Inferior parietal cortex (tissue), 1 donor: ENCODE data around the gene ANXA7.

Experiments used
- DNase-seq: peaks from one replicate; pipeline ENCODE4 v3.0.0-alpha.2; 2016; ENCODE audit errors: extremely low spot score

ANXA7 gene

DNA sequence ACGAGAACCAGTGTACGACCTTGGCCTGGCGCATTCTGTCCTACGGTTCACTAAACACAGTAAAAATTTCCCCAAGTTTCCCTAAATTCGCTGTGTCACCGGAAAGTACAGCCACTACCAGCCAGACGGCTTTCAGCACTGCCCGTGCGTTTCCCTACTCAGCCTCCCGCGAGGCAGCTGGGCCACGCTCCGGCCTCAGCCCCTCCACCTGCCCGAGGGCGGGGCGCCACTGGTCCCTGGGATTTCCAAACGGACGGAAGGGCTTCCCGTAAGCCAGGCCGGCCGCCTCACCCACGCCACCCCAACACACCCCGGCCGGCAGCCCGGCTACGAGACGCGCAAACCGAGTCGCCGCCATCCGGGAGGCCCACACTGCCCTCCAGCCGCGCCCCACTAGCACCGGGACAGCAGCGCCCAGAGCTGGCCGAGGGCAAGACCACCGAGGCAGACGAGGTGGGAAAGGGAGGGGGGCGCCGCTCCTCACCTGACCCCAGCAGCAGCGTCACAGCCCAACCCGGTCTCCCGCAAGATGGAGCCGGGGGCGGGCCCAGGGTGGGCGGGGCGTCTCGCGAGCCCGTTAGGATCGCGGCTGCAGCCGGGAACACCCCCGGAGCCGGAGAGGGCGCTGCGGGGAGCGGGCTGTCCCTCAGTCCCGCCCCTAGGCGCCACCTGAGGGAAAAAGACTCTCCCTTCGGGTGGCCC, at the start of gene ANXA7:
ANXA7 (minus strand) TSS at position 531 of the 702 bp plus-strand sequence. CDS start 13,202 bp downstream, outside the sequence.
- peak; percentile 87 for DNase-seq

DNA sequence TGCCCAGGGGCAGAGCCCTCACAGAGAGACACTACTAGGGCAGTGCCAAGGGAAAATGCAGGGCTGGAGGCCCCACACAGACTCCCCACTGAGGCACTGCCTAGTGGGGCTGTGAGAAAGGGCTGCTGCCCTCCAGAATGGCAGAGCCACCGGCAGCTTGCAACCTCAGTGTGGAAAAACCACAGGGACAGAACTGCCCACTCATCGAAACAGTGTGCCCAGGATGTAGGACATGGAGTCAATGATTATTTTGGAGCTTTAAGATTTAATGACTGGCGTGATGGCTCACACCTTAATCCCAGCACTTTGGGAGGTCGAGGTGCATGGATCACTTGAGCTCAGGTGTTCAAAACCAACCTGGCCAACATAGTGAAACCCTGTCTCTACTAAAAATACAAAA, 47.0 kb upstream of the ANXA7 start:
- DNase-seq = no peak

DNA sequence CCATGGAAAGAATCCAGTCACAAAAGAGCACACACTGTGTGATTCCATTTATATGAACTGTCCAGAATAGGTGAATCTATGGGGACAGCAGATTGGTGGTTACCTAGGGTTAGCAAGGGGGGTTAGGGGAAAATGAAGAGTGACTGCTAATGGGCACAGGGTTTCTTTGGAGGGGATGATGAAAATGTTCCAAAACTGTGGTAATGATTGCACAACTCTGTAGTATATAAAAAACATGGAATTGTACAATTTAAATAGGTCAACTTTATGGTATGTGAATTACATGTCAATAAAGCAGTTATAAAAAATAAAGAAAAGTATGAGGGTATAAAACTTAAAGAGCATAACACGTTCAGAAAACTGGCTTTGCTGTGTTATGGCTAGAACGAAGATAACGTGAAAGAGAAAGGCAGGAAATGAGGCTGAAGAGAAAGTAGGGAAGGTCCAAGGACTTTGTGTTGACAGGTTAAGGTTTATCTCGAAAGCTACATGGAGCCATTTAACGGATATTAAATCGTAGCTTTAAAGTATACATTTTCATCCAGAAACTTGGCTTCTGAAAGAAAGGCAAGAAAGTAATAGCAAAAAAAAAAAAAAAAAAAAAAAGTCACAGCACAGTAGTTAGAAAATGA, 45.9 kb upstream of the ANXA7 start:
- DNase-seq = no peak

DNA sequence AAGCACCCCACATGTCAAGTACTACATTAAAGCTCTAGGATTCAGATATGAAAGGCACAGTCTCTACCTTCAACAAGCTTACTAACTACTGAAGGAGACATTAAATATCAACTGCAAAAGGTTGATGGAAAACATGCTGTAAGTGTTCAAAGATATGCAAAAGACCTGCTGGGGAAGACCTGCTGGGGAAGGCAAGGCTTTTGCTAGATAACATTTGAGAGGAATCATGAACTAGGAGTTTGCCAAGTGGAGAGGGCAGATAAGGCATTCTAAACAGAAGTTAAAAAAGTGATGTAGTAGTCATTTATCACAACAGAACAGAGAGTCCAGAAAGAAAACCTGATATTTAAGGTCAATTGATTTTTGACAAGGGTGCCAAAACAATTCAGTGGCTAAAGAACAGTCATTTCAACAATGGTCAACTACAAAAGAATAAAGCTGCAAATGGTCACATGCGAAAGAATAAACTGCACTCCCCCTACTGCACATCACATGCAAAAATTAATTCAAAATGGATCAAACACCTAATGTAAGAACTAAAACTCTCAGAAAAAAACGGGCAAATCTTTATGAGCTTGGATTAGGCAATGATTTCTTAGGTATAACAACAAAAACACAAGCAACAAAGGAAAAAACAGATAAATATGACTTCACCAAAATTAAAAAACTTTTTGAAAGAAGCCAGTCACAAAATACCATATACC, 42.5 kb upstream of the ANXA7 start:
- peak; percentile 28 for DNase-seq

DNA sequence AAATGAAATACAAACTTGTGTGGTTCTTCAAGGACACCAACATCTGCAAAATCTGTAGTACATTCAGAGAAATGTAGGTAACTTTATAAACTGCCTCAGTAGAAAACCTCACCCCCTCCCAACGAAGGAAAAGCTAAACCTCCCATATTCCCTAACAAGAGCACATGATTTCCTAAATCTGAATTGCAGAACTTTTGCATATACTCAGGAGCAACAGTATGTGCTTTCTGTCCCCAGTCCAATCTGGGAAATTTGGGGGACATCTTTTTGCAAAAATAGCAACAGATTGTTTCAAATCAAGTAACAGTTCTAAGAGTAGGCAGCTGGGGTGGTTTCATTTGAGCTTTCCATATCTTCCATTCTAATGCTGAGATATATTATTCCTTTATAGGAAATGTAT, 35.3 kb upstream of the ANXA7 start:
- DNase-seq = no peak

DNA sequence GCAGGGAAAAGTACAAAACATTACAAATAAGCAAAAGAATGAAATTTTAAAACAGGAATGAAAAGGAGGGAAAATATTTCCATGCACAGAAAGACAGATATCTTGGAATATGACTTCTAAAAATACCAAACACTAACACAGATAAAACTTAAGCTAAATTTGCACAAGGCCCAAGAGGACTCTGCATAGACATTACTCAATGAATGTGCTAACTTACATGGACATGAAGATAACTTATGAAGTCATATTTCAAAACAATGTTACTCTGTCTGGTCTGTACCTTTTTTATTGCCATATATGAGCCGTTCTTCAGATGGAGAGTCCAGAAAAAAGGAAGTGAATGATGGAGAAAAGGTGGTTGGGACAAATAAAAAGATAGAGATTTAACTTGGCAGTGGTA, 34.5 kb upstream of the ANXA7 start:
- DNase-seq = no peak

DNA sequence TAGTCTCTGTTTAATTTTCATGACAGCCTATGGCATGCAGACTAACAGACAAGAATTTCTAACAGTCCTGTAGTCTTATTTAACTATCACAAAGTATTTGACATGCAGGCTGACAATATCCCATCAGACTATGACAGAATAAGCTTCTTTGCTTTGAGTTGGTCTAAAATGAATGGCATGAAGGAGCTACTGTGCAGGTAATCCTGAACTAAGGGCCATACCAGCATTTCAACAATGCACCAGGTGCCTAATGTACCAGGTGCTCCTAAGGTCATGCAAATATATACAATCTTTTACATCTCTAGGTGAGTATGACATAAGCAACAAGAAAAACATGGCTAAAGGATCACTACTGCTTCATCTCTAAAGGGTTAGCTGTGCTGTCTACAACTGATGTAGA, 33.1 kb upstream of the ANXA7 start:
- DNase-seq = no peak

DNA sequence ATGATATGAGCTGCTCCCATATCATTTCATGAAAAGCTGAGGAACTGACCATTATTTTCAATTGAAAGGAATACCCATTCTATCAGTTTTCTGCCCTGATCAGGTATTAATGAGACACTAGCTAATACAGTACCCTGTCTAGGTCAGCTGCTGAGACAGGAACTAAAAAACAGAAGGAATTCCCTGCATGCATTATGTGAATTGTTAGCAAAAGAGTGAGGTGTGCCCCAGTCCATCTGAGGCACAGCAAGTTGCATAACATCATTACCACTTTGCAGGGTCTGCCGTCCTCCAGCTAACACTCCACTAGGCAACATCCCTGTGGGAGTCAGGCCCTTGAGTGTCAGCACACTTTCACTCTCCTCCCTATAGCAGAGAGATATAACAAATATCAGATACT, 30.6 kb upstream of the ANXA7 start:
- DNase-seq = no peak

DNA sequence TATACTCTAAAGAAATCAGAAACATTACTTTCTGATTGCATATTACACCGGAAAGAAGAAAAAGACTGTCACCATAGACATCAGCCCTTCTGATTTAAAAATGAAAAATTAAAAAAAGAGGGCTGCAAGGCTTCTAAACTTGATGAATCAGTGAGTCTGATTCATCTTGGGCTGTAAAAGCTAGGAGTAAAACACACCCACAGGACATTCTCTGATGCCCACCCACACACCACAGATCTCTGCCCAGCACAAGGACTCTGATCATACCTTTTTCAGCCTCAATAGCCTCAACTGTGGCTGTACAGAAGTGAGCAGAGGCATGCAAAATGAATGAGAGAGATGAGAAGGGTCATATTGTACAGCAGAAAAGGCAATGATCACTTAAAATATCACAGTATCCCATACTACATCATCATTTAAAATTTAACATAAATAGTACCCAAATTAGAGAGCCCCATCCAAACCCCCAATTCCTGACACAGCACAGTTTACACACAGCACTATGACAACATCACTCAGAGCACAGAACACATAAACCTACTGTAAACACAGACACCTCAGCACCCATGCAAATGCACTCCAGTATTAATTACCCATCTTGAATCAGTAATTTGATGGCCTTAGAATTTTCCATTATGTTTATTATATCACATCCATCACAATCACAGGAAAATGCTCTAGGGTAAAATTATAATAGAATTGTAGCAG, 25.9 kb upstream of the ANXA7 start:
- peak; percentile 33 for DNase-seq

DNA sequence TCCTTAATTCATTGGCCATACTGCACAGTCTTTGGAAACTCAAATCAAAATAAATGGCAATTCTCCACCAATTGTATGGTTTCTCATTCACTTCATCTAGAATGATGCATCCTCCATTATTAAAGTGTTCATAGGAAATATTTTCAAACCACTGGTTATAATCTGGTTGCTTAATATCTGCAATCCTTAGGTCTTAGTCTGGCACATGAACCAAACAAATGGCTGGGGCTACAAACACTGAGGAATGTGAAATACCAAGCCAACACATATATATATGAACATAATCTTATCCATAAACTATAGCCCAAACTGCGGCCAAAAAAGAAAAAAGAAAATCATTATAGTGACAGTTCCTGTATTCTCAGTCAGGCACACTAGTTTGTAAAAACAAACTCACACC, 25.2 kb upstream of the ANXA7 start:
- no peak for DNase-seq

DNA sequence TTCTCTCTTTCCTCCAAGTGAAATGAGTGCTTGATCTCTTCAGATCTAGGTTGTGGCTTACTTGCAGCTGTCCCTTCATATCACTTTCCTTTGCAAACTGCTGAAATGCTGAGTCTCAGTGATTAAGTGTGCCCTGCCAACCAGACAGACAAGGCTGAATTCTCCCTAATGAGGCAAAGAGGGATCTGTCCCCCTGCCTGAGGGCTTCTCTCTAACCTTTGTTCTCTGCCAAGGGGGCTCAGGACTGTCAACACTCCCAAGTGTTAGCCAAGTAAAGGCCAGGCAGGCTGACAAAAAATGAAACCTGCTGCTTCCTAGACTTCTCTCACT, 19.6 kb upstream of the ANXA7 start, which contains the start of gene MSS51:
MSS51 (minus strand) TSS at position 24 of the 330 bp plus-strand sequence. CDS start 5,277 bp downstream, outside the sequence.
- no peak for DNase-seq

DNA sequence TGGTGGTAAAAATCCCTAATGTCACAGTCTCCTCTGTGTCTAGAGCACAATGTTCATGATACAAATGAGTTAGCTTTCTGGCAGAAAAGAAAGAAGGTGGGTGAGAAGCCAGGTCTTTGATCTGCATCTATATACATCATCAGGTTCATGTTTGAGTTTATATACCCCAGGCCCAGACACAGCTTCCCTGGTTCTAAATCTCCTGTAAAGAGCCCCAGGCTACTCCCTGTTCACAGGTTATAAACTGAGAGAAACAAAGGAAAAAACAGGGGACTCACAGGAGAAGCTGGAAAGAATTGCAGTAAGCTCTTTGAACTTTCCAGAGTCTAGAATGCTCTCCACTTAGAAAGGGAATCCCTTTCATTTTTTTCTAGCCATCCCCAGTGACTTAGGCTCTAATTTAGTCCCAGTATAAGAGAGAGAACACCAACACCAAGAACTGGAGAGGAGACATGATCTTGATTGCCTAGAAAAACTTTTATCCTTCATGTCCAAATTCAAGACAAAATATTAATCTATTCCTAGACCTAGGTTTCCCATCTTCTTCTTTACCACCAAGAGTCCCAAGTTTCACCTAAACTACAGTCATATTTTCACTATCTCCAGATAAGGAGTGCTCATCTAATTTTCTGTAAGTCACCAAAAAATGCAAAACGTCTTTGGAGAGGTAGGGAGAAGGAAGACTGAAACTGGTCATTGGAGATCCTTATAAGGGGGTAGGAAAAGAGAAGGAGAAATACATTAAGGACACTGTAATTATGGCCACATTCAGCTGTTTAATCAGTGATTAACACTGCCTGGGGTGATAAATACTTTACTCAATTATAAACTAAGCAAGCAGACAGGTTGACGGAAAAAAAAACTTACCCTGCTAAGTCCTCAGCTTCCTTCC, 19.0 kb upstream of the ANXA7 start:
- DNase-seq = no peak

DNA sequence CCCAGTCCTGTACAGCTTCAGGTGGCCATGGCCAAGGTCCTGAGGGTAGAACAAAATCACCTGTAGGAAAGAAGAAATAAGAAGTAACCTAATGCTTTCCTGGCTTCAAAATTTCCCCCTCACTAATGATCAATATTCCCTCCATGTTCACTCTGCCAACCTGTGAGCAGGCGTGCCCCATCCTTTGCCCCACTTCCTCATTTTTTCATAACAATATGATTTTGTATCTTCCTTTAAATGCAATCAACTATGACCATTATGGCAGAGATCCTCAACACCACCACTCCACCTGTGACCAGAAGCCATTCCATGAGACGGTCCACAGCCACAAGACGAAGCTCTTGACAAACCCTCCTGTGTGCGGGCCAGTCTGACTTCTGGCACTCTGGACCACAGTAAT, 12.5 kb upstream of the ANXA7 start:
- no peak for DNase-seq

DNA sequence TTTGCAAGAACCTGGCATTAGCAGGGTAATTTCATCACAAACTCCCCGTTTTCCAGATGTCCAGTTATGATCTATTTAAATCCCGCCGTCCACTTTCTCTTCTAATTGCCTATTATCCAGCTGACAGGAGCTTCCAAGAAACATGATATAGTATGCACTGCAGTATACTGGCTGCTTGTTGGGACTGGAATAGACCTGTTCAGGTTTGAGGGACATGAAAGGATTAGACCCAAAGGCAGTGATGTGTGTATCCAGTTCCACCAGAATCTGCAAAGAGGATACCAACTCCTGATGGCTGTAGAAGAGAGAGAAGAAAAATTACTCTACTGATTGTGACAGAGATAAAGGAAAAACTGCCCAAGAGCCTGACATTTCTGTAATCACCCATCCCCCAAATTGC, 10.6 kb upstream of the ANXA7 start:
- no peak for DNase-seq

DNA sequence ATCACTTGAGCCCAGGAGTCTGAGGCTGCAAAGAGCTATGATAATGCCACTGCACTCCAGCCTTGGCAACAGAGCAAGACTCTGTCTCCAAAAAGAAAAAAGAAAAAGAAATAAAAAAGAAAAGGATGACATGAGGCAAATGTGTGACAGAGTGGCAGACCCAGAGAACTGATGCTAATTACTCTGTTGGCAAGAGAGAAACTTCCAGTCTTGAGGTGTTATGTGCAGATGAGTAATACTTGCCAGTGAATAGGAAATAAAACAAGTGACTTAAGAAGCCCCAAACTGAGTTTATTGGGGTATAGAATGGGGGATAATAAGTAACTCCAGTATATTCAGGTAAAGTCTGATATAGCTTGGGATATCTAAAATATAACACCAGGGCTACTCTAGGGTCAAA, 9.5 kb upstream of the ANXA7 start:
- DNase-seq = no peak

DNA sequence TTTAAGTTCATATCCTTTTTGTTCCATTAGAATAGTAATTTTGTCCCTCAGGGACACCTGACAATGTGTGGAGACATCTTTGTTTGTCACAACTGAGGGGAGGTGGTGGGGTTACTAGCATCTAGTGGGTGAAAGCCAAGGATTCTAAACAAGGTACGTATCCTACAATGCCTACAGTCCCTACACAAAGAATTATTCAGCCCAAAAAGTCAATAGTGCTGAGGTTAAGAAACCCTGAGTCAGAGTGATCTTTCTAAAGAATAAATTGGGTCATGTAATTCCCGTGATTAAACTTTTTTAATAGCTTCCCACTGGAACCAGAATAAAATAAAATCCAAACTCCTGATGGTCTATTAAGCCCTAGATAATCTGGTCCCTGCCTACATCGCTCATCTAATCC, 2.7 kb upstream of the ANXA7 start:
- DNase-seq = no peak

DNA sequence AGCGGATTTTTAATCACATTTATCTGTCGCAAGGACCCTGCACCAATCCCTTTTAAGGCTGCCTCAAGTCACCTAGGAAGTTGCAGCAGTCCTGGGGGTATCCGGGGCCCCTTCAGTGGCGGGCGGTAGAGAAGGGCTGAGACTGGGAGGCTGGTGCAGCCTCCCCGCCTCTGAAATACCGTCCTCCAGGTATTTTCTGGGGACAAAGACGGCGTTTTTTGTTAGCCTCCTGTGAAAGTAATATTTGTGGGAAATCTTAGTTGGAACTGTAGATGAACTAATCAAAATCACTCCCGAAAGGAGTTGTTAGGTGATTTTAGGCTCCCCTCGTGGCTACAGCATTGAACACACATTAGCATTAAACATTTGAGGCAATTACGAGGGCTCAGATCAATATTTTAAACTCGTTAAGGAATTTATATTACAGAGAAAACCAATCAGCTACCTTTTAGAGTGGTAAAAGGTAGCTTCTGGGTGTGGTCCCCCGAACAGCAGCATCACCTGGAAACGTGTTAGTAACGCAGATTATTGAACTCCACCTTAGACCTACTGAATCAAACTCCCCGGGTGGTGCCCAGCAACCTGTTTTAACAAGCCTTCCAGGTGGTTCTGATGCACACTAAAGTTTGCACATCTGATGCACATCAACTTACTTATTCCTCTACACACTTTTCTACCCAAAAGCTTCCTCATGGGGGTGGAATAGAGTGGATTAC, 530 bp upstream of the ANXA7 start:
- DNase-seq = no peak

DNA sequence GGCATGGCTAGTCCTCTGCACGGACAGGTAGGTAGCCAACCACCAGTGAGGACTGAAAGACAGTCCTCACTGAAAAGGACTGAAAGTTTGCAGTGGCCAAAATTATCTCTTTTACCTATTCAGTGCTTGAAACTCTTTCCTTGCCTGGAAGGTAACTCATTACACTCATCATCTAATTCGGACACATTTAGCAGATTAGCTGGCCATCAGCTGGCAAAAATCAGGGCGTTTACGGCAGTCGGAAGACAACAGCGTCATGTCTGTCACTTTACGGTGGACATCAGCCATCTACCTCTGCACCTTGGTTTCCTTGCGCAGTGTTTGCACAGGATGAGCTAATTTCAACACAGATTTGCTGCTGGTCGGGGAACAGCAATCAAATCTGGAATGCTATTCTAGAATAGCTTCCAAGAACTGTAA, 740 bp downstream of the ANXA7 start:
- peak; percentile 59 for DNase-seq

DNA sequence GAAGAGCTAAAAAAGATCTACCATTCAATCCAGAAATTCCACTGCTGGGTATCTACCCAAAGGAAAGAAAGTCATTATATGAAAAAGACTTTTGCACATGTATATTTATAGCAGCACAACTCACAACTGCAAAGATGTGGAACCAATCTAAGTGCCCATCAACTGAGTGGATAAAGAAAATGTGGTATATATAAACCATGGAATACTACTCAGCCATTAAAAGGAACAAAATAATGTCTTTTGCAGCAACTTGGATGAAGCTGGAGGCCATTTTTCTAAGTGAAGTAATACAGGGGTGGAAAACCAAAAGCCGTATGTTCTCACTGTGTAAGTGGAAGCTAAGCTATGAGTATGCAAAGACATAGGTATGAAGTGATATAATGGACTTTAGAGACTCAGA, 3.0 kb downstream of the ANXA7 start:
- DNase-seq = no peak

DNA sequence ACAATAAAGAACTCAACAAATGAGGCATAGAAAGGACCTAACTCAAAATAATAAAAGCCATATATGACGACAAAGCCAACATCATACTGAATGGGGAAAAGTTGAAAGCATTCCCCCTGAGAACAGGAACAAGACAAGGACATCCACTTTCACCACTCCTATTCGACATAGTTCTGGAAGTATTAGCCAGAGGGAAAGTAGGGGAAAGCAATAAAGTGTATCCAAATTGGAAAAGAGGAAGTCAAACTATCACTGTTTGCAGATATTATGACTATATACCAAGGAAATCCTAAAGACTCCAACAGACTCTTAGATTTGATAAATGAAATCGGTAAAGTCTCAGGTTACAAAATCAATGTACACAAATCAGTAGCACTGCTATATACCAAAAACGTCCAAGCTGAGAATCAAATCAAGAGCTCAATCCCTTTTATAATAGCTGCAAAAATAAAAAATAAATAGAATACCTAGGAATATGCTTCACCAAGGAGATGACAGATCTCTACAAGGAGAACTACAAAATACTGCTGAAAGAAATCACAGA, 4.8 kb downstream of the ANXA7 start:
- no peak for DNase-seq
